Sciatic nerve (tissue), 2 donors: Measurements from ENCODE around the gene SLC27A2. TPM values are rescaled to one million over a fixed set of nuclear protein-coding genes. Genes with fewer than 3 reads are reported as not detected.
"Not testable (repeated sequence)": the region's sequence is repeated elsewhere in the genome, so short reads cannot be mapped to it uniquely, and the experiment has no call there.

Source experiments
- ATAC-seq: fragments of 200-7000 bp; cut with Tn5 transposase; one replicate; pipeline ENCODE4 v1.9.1; 2020; ENCODE audit warnings: mild to moderate bottlenecking, moderate library complexity
- DNase-seq: peaks from one replicate; pipeline ENCODE4 v3.0.0-alpha.2; 2020; ENCODE audit warnings: low spot score
- intact Hi-C: fragments of 100-400 bp; cut with DNase I; formaldehyde crosslinking; loops from one replicate; pipeline ENCODE4 v1.14.2; 2022
- total RNA-seq: library from RNA; stranded (reverse); fragmentation: NEBNext Ultra II Directional; extraction: Animal tissue kit (Norgen Biotek cat#: 25700); gene quantifications from one replicate; pipeline ENCODE4 v1.2.1, GENCODE V29; 2021
- donor health status: DM: no; HTN: no; CAD: no.
- donor health status: DM: no; HTN: no; CAD: no.

Gene SLC27A2
- total RNA-seq: 0.36 TPM

- DNase-seq: no peak
- intact Hi-C loops: no loop called here
- ATAC-seq: peak; percentile 55
These were observed at the start of gene SLC27A2 for GRCh38 chr15:50181969-50182218. TSS of gene SLC27A2 (plus strand) at chr15:50182196. CDS start at chr15:50182428, 232 bp downstream.

- intact Hi-C loops, DNase-seq, ATAC-seq: not testable (repeated sequence)
These were observed 49.6 kb upstream of the SLC27A2 start for GRCh38 chr15:50132251-50132984.

- DNase-seq (no peak), ATAC-seq (peak; percentile 70)
- intact Hi-C loops: no loop called here
These were observed 47.4 kb upstream of the SLC27A2 start for GRCh38 chr15:50134524-50135024.

GRCh38 chr15:50135031-50135551, 46.9 kb upstream of the SLC27A2 start:
- DNase-seq: no peak
- no peak for ATAC-seq
- intact Hi-C loops: no loop called here

- intact Hi-C loops: no loop called here
- DNase-seq (no peak), ATAC-seq (no peak)
These were observed 44.6 kb upstream of the SLC27A2 start for GRCh38 chr15:50137330-50137761.

- ATAC-seq (no peak), DNase-seq (no peak)
- intact Hi-C loops: no loop called here
These were observed 44.1 kb upstream of the SLC27A2 start for GRCh38 chr15:50137893-50138292.

- DNase-seq: no peak
- ATAC-seq: no peak
- intact Hi-C loops: no loop called here
These were observed 43.6 kb upstream of the SLC27A2 start for GRCh38 chr15:50138391-50138790.

GRCh38 chr15:50140098-50140497, 41.9 kb upstream of the SLC27A2 start:
- DNase-seq (no peak), ATAC-seq (no peak)
- intact Hi-C loops: no loop called here

- intact Hi-C loops: no loop called here
- ATAC-seq (no peak), DNase-seq (no peak)
These were observed 41.0 kb upstream of the SLC27A2 start for GRCh38 chr15:50140983-50141382.

- ATAC-seq: no peak
- intact Hi-C loops: no loop called here
- no peak for DNase-seq
These were observed 40.1 kb upstream of the SLC27A2 start for GRCh38 chr15:50141856-50142255.

GRCh38 chr15:50143255-50143860, 38.6 kb upstream of the SLC27A2 start:
- DNase-seq (no peak), ATAC-seq (no peak)
- intact Hi-C loops: no loop called here

GRCh38 chr15:50144341-50145120, 37.5 kb upstream of the SLC27A2 start:
- intact Hi-C loops: no loop called here
- DNase-seq: no peak
- ATAC-seq: no peak

- DNase-seq (no peak), ATAC-seq (peak; percentile 94)
- intact Hi-C loops: no loop called here
These were observed 36.5 kb upstream of the SLC27A2 start for GRCh38 chr15:50145451-50145872.

- ATAC-seq (no peak), DNase-seq (no peak)
- intact Hi-C loops: no loop called here
These were observed 35.4 kb upstream of the SLC27A2 start for GRCh38 chr15:50146632-50147031.

GRCh38 chr15:50148362-50148963, 33.5 kb upstream of the SLC27A2 start:
- ATAC-seq (peak; percentile 38), DNase-seq (no peak)
- intact Hi-C loops: no loop called here

GRCh38 chr15:50149090-50149489, 32.9 kb upstream of the SLC27A2 start:
- no peak for ATAC-seq
- DNase-seq: no peak
- intact Hi-C loops: no loop called here

- ATAC-seq (no peak), DNase-seq (no peak)
- intact Hi-C loops: no loop called here
These were observed 31.6 kb upstream of the SLC27A2 start for GRCh38 chr15:50150349-50150748.

GRCh38 chr15:50150851-50151250, 31.1 kb upstream of the SLC27A2 start:
- intact Hi-C loops: no loop called here
- DNase-seq (no peak), ATAC-seq (no peak)

GRCh38 chr15:50151476-50151875, 30.5 kb upstream of the SLC27A2 start:
- ATAC-seq (no peak), DNase-seq (no peak)
- intact Hi-C loops: no loop called here
